ENCODE results near the gene SPHK2.

GRCh38 chr19:48654299-48655059 is 35.2 kb downstream of the SPHK2 start:
- no peak for TF ChIP-seq CTCF (IDR thresholded peaks at IDR 0.05)
- TF ChIP-seq POLR2A (IDR thresholded peaks at IDR 0.05), result no peak
